ENCODE measurements around the gene GRIP2.

GRIP2 gene

GRCh38 chr3:14470461-14470860 is 69.7 kb downstream of the GRIP2 start:
- H3K4me3 ChIP-seq (ENCODE audit: low read length), result no peak overlapping the region
- no peak for DNase-seq (ENCODE audit: low read depth)
- TF ChIP-seq CTCF (IDR thresholded peaks at IDR 0.05; ENCODE audit: insufficient read depth, low read depth, low read length, missing control alignments), result no peak

DNA sequence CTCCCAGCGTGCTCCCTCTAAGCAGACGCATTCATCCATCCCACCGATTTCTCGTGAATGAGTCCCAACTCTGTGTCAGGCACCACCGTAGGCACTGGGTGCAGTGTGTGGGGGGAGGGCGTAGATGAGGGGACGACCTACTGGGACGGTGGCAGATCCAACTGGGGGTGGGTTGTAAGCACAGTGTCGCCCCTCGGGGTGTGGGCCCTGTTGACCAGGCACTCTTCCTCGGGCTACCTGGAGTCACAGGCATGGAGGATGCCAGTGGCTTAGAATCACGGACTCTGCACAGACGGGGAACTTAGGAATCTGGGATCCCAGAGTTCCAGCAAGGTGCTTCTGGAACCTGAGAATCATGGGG is 71.5 kb downstream of the GRIP2 start:
- no peak for TF ChIP-seq CTCF (IDR thresholded peaks at IDR 0.05; ENCODE audit: insufficient read depth, low read depth, low read length, missing control alignments)

GRCh38 chr3:14467814-14468620 is 72.1 kb downstream of the GRIP2 start:
- TF ChIP-seq CTCF (IDR thresholded peaks at IDR 0.05; ENCODE audit: insufficient read depth, low read depth, low read length, missing control alignments), result peak; percentile 94
- H3K4me3 ChIP-seq (ENCODE audit: low read length), result no peak overlapping the region
- peak; percentile 38 for DNase-seq (ENCODE audit: low read depth)

More for the DNA sequence above, 71.5 kb downstream of the GRIP2 start:
- H3K4me3 ChIP-seq (ENCODE audit: low read length), result no peak overlapping the region
- no peak for DNase-seq (ENCODE audit: low read depth)

DNA sequence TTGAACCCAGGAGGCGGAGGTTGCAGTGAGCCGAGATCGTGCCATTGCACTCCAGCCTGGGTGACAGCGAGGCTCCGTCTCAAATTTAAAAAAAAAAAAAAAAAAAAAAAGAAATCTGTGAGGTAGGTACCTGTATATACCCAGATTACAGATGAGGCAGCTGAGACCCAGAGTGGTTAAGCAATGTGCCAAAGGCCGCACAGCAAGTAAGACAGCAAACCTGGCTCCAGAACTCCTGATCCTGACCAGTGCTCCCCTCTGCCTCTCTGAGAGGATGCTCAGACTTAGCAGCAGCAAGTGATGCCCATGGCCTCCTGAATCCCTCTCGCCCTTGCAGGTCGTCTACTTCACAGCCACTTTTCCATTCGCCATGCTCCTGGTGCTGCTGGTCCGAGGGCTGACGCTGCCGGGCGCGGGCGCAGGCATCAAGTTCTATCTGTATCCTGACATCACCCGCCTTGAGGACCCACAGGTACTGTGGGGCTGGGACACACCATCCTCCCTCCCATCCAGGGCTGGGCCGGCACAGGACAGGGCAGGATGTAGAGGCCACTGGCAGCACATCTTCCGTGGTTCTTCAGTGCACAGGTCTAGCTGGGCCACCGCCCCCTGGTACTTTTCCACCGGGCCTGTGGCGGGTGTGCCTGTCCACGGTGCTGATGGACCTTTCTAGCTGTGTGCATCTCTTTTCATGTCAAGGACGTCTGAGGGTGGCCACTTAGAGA is 73.8 kb downstream of the GRIP2 start:
- no peak for DNase-seq (ENCODE audit: low read depth)
- H3K4me3 ChIP-seq (ENCODE audit: low read length), result no peak overlapping the region
- TF ChIP-seq CTCF (IDR thresholded peaks at IDR 0.05; ENCODE audit: insufficient read depth, low read depth, low read length, missing control alignments), result no peak

- DNase-seq (ENCODE audit: low read depth), result no peak
- no peak overlapping the region for H3K4me3 ChIP-seq (ENCODE audit: low read length)
- no peak for TF ChIP-seq CTCF (IDR thresholded peaks at IDR 0.05; ENCODE audit: insufficient read depth, low read depth, low read length, missing control alignments)
These were observed 74.7 kb downstream of the GRIP2 start for GRCh38 chr3:14465425-14465824.

GRCh38 chr3:14464521-14464920 is 75.6 kb downstream of the GRIP2 start:
- H3K4me3 ChIP-seq (ENCODE audit: low read length), result no peak overlapping the region
- no peak for TF ChIP-seq CTCF (IDR thresholded peaks at IDR 0.05; ENCODE audit: insufficient read depth, low read depth, low read length, missing control alignments)
- DNase-seq (ENCODE audit: low read depth), result no peak
